G401 (cell line): ENCODE data around the gene DOCK2. TPM values are rescaled to one million over a fixed set of nuclear protein-coding genes. Genes with fewer than 3 reads are reported as not detected.

ENCODE experiments used
- total RNA-seq: library from RNA; depleted of rRNA; stranded (reverse); fragments of >200 nt; shearing (Covaris generic); gene quantifications from 2 replicates; pipeline ENCODE4 v1.2.3, GENCODE V29; 2014; rRNA removed

DOCK2 gene
- total RNA-seq, 1 experiment from 2014 or later = not detected

Other genes starting within 250 kb of the DOCK2 start
- gene SPDL1, start 53.5 kb upstream of the DOCK2 start, total RNA-seq = 11.0 and 16.4 TPM in 2 replicates